GM12878 (cell line): ENCODE measurements around the gene CCDC78. TPM values are rescaled to one million over a fixed set of nuclear protein-coding genes. Genes with fewer than 3 reads are reported as not detected.

Experiments
- ATAC-seq: fragments of 200-7000 bp; cut with Tn5 transposase; 3 replicates; pipeline ENCODE4 v1.9.1; 2020; ENCODE audit warnings: mild to moderate bottlenecking, moderate library complexity
- BruUV-seq: library from RNA; stranded (reverse); fragments of 400-500 nt; replicated peaks from 2 replicates; lab custom pipeline; 2021; lab: Mats Ljungman, UMichigan
- CTCF ChIA-PET: fragments of 300-600 bp; sonication (Branson Sonifier 250); formaldehyde crosslinking; extraction: SDS; loops from one replicate; lab custom pipeline; 2021; ENCODE audit warnings: inconsistent platforms; lab: Yijun Ruan, JAX
- POLR2A ChIA-PET: fragments of 350-600 bp; formaldehyde crosslinking; extraction: SDS; loops from one replicate; lab custom pipeline; 2021; ENCODE audit warnings: inconsistent platforms; lab: Charles Lee
- RAD21 ChIA-PET: fragments of 300-600 bp; sonication (Branson Sonifier 250); formaldehyde crosslinking; loops from one replicate; lab custom pipeline; 2023; ENCODE audit warnings: antibody characterized with exemption; ENCODE audit not compliant: unreplicated experiment; lab: Charles Lee
- SMC1A ChIA-PET: fragments of 300-600 bp; sonication (Branson Sonifier 250); formaldehyde crosslinking; loops from one replicate; lab custom pipeline; 2023; ENCODE audit not compliant: unreplicated experiment, uncharacterized antibody; lab: Charles Lee
- DNase-seq: peaks from one replicate; pipeline ENCODE4 v3.0.0-alpha.2; 2011; ENCODE audit warnings: low read depth, low spot score
- FAIRE-seq: peaks from 3 replicates; lab custom pipeline; 2011; peaks lifted over from hg19 to GRCh38; lab: Jason Lieb, UNC
- H2AFZ ChIP-seq: 2 replicates; pipeline ENCODE4 v1.6.0; 2011; ENCODE audit warnings: low read depth, low read length, control low read depth; ENCODE audit not compliant: control insufficient read depth
- H3K27ac ChIP-seq: 2 replicates; pipeline ENCODE4 v1.5.1; 2011; ENCODE audit warnings: control low read depth; ENCODE audit not compliant: control insufficient read depth, insufficient read depth
- H3K27me3 ChIP-seq, 2 experiments: replicated peaks in 1 of 2; 2 replicates each; pipeline versions ENCODE4 v1.6.0 to v1.6.1; 2011; ENCODE audit warnings: low read length in 1 of 2; ENCODE audit not compliant: control insufficient read depth in 2 of 2, insufficient read depth in 2 of 2
- H3K36me3 ChIP-seq, 2 experiments: 2 replicates each; pipeline ENCODE4 v1.5.1; 2011; ENCODE audit warnings: low read length in 1 of 2; ENCODE audit not compliant: control insufficient read depth in 2 of 2, insufficient read depth in 2 of 2
- H3K4me1 ChIP-seq: 2 replicates; pipeline ENCODE4 v1.6.1; 2011; ENCODE audit warnings: mild to moderate bottlenecking, low read length, moderate library complexity, mixed read lengths; ENCODE audit not compliant: control insufficient read depth, insufficient read depth
- H3K4me2 ChIP-seq: 2 replicates; pipeline ENCODE4 v1.6.0; 2011; ENCODE audit warnings: control low read depth; ENCODE audit not compliant: control insufficient read depth, insufficient read depth
- H3K4me3 ChIP-seq: fragments of 200-600 bp; sonication (generic); 2 replicates; pipeline ENCODE4 v1.5.1; 2016
- H3K79me2 ChIP-seq: 2 replicates; pipeline ENCODE4 v1.6.0; 2011; ENCODE audit warnings: low read length; ENCODE audit not compliant: control insufficient read depth, insufficient read depth
- H3K9ac ChIP-seq: 2 replicates; pipeline ENCODE4 v1.8.0; 2011; ENCODE audit warnings: low read length, control low read depth, mixed read lengths; ENCODE audit not compliant: control insufficient read depth, insufficient read depth
- H3K9me3 ChIP-seq: replicated peaks from 3 replicates; pipeline ENCODE4 v1.5.1; 2011; ENCODE audit warnings: mild to moderate bottlenecking, low read length; ENCODE audit not compliant: control insufficient read depth, insufficient read depth
- H4K20me1 ChIP-seq: 2 replicates; pipeline ENCODE4 v1.6.0; 2011; ENCODE audit not compliant: control insufficient read depth, insufficient read depth
- BCL11A ChIP-seq: IDR thresholded peaks from 2 replicates; pipeline ENCODE4 v1.6.1; 2011; ENCODE audit warnings: low read depth, low read length
- DPF2 ChIP-seq: fragments of 450-650 bp; IDR thresholded peaks from 2 replicates; pipeline ENCODE4 v1.6.1; 2017; ENCODE audit warnings: mild to moderate bottlenecking
- NBN ChIP-seq: fragments of 450-650 bp; IDR thresholded peaks from 2 replicates; pipeline ENCODE4 v1.6.1; 2016
- NR2C1 ChIP-seq: fragments of 450-650 bp; IDR thresholded peaks from 2 replicates; pipeline ENCODE4 v1.6.1; 2017; ENCODE audit warnings: antibody characterized with exemption, mild to moderate bottlenecking, moderate library complexity
- NR2F1 ChIP-seq: fragments of 450-650 bp; conservative IDR thresholded peaks from 2 replicates; pipeline ENCODE4 v1.6.1; 2017; ENCODE audit warnings: mild to moderate bottlenecking
- SUZ12 ChIP-seq: fragments of 200-600 bp; sonication (generic); IDR thresholded peaks from one replicate; pipeline ENCODE4 v1.6.1; 2018; ENCODE audit warnings: antibody characterized with exemption, mild to moderate bottlenecking; ENCODE audit not compliant: unreplicated experiment
- TCF3 ChIP-seq: IDR thresholded peaks from 2 replicates; pipeline ENCODE4 v1.6.1; 2012; ENCODE audit warnings: low read depth, mild to moderate bottlenecking, low read length, borderline replicate concordance; ENCODE audit not compliant: insufficient read depth
- WGBS: methylation state at CpG from one replicate; pipeline ENCODE4 v1.1.6; 2016; ENCODE audit warnings: low lambda C conversion rate; ENCODE audit not compliant: insufficient replicate concordance, insufficient coverage; ENCODE audit errors: missing lambda C conversion rate; 5-methylcytosine and 5-hydroxymethylcytosine counted together
- in situ Hi-C: fragments of 300-500 bp; cut with MboI; formaldehyde crosslinking; loops from 9 replicates; pipeline ENCODE4 v1.14.3; 2018; ENCODE audit warnings: mixed read lengths
- intact Hi-C: fragments of 100-400 bp; cut with micrococcal nuclease; formaldehyde crosslinking; loops from one replicate; pipeline ENCODE4 v1.14.2; 2022; ENCODE audit not compliant: unreplicated experiment
- polyA plus RNA-seq, 11 experiments: library from polyadenylated mRNA; depleted of rRNA in 4 of 11; unstranded in 6 of 11; stranded (reverse) in 5 of 11; fragments of >200 nt; fragmentation: Nextera tagmentation in 4 of 11; fragmentation: Illumina TruSeq in 1 of 11; extraction: Ambion mirVana in 4 of 11; extraction: Trizol in 1 of 11; gene quantifications; 1 replicate in 1 of 11; 2 replicates in 10 of 11; pipeline versions ENCODE4 v1.2.1 to v1.2.3, GENCODE V29; 2011 to 2016; ENCODE audit warnings: inconsistent platforms in 2 of 11, missing spikeins in 2 of 11, low read depth in 1 of 11
- total RNA-seq, 4 experiments: library from RNA; depleted of rRNA in 3 of 4; stranded (reverse); fragments of >200 nt in 3 of 4; fragmentation: Illumina TruSeq in 1 of 4; extraction: Trizol in 1 of 4; gene quantifications; 2 replicates each; pipeline versions ENCODE4 v1.2.1 to v1.2.3, GENCODE V29; 2013 to 2021
- TF ChIP-seq, protein P1 (sequence below): fragments of 450-650 bp; IDR thresholded peaks from 2 replicates; pipeline ENCODE4 v1.6.1; 2016; ENCODE audit warnings: mild to moderate bottlenecking

Gene CCDC78
- total and polyA plus RNA-seq, 10 of the 15 experiments (the other 5 are each of a cell fraction or from before 2014, with no cell fraction given) = 0.10 to 26.2 (median 5.4) TPM

DNA sequence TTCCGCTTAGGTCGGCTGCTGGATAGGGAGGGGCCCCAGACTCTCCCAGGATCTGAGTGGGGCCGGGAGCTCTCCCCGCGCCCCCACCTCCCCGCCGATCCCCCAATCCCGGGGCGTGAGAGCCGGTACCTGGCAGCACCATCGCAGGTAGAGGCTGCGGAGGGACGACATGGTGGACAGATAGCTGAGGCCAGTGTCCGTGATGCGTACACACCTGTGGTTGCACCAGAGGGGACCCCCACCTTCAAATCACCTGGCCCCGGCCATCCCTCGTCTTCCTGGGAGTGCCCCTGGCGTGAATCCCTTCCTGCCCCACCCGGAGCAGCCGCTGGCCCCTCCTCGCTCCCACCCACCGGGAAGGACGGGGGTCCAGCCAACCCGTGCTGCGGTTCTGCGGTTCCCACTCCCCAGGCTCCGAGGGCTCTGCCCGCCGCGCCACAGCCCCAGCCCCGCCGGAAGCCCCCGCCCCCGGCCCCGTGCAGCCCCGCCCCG, 31.3 kb downstream of the CCDC78 start:
- intact Hi-C loops = no loop called here
- peaks cover 2 to 6% of the 10 kb centered on the region in 2 experiments; a peak in 3 of 4 replicates for H3K27me3 ChIP-seq

GRCh38 chr16:694187-694862, 31.9 kb downstream of the CCDC78 start:
- Histone ChIP-seq H2AFZ (no peak overlapping the region), H3K27ac (no peak overlapping the region), H3K4me2 (peak overlapping the region; percentile 89), H3K36me3 (no peaks in the 10 kb centered on the region), H3K79me2 (peaks cover 8% of the 10 kb centered on the region), H3K4me3 (no peak overlapping the region), H3K4me1 (peaks cover 10% of the 10 kb centered on the region), H4K20me1 (no peaks in the 10 kb centered on the region), H3K9ac (no peak overlapping the region), H3K9me3 (no peaks in the 10 kb centered on the region; the same call in 2 of the 3 replicates), H3K27me3 (peaks cover 2 to 6% of the 10 kb centered on the region in 2 experiments; a peak in 3 of 4 replicates)
- peak; percentile 6; the same call in 1 of the 3 replicates for ATAC-seq
- WGBS = 30% methylated on average over 53 of the region's 64 CpGs
- ChIA-PET SMC1A (no interaction called here), RAD21 (no interaction called here), POLR2A (interaction anchor here (0.7 to 2.0 kb wide), 3 partner anchors 21 to 42 kb away, joined by 3 to 7 read pairs (median 4); partner anchors contain the start of genes HAGHL and METRN), CTCF (no interaction called here)
- no peak for FAIRE-seq
- intact Hi-C loops = no loop called here
- TF ChIP-seq NR2F1 = peak; percentile 74
- TF ChIP-seq NR2C1 = peak; percentile 24; the same call in 1 of the 2 replicates
- peak; percentile 59; the same call in 1 of the 2 replicates for TF ChIP-seq DPF2
- peak; percentile 50 for TF ChIP-seq SUZ12
- TF ChIP-seq, protein P1, sequence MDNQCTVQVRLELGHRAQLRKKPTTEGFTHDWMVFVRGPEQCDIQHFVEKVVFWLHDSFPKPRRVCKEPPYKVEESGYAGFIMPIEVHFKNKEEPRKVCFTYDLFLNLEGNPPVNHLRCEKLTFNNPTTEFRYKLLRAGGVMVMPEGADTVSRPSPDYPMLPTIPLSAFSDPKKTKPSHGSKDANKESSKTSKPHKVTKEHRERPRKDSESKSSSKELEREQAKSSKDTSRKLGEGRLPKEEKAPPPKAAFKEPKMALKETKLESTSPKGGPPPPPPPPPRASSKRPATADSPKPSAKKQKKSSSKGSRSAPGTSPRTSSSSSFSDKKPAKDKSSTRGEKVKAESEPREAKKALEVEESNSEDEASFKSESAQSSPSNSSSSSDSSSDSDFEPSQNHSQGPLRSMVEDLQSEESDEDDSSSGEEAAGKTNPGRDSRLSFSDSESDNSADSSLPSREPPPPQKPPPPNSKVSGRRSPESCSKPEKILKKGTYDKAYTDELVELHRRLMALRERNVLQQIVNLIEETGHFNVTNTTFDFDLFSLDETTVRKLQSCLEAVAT = no peak
- no TSS peak for BruUV-seq
- DNase-seq = no peak
- in situ Hi-C loops = no loop called here

More for the DNA sequence above, 31.3 kb downstream of the CCDC78 start:
- no peaks in the 10 kb centered on the region for H3K36me3 ChIP-seq
- no peak for FAIRE-seq
- no peaks in the 10 kb centered on the region for H4K20me1 ChIP-seq
- BruUV-seq = no TSS peak
- peak overlapping the region; percentile 29; the same call in 1 of the 2 replicates for H2AFZ ChIP-seq
- H3K4me1 ChIP-seq = peaks cover 7% of the 10 kb centered on the region
- in situ Hi-C loops = no loop called here
- H3K79me2 ChIP-seq = peaks cover 3% of the 10 kb centered on the region; the same call in 1 of the 2 replicates
- DNase-seq = no peak
- no peak overlapping the region; the same call in 1 of the 2 replicates for H3K4me3 ChIP-seq
- CTCF ChIA-PET = interaction anchor here (0.6 to 1.6 kb wide), 4 partner anchors 15 to 105 kb away, joined by 3 to 5 read pairs (median 3); no protein-coding TSS in a partner anchor
- RAD21 ChIA-PET = interaction anchor here (0.9 kb wide), 1 partner anchor 25 kb away, joined by 3 read pairs; no protein-coding TSS in a partner anchor
- POLR2A ChIA-PET = interaction anchor here (0.7 to 2.0 kb wide), 6 partner anchors 11 to 58 kb away, joined by 3 to 7 read pairs (median 4); partner anchors contain the start of genes ANTKMT, HAGHL, JMJD8 and METRN
- SMC1A ChIA-PET = no interaction called here
- TF ChIP-seq BCL11A (no peak), TCF3 (no peak), NBN (no peak)
- TF ChIP-seq, all 136 proteins: peak for 0
- WGBS = 21% methylated on average over 16 of the region's 37 CpGs
- H3K27ac ChIP-seq = no peak overlapping the region
- no peak for ATAC-seq
- H3K4me2 ChIP-seq = peak overlapping the region; percentile 89
- no peaks in the 10 kb centered on the region; the same call in 2 of the 3 replicates for H3K9me3 ChIP-seq
- H3K9ac ChIP-seq = no peak overlapping the region
